Erythroblast (primary cell): ENCODE measurements around the gene TNNT2.

Experiments
- DNase-seq, 2 experiments: peaks; one replicate each; lab custom pipeline; 2025; lab: John Stamatoyannopoulos, UW
- GATA1 ChIP-seq: IDR thresholded peaks from 2 replicates; pipeline ENCODE4 v1.6.1; 2011; ENCODE audit warnings: low read depth, mild to moderate bottlenecking, control low read depth, low read length, moderate library complexity
- POLR2A ChIP-seq: IDR thresholded peaks from 2 replicates; pipeline ENCODE4 v1.6.1; 2011; ENCODE audit warnings: mild to moderate bottlenecking, low read length

Gene TNNT2

DNA sequence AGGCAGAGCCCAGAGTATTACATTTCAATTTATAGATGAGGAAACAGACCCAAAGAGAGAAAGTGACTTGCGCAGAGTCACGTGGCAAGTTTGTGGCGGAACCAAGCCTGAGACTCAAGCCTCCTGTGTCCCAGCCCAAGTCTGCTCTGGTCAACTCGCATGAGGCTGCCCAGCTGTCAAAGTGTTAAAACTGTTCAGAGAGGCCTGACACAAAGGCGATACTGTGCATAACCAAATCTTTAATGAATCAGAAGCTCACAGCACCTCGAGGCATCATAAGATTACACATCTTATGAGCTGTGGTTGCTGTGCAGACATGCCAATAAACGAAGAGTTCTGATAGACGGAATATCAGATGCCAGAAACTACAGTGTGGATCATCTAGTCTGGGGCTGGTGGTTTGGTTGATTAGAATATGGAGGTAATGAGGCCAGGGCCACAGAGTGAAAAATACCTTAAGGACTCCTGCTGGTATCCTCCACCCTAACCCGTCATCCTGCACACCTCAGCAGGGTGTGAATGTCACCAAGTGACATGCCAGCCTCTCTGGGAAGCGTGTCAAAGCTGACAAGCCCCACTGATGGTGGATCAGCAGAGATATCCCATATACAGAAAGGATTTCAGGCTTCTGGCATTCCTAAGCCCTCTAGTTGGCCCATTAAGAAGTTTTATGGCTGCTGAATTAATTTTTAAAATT is 42.2 kb downstream of the TNNT2 start:
- DNase-seq = no peak
- TF ChIP-seq POLR2A = no peak
- TF ChIP-seq GATA1 = no peak

DNA sequence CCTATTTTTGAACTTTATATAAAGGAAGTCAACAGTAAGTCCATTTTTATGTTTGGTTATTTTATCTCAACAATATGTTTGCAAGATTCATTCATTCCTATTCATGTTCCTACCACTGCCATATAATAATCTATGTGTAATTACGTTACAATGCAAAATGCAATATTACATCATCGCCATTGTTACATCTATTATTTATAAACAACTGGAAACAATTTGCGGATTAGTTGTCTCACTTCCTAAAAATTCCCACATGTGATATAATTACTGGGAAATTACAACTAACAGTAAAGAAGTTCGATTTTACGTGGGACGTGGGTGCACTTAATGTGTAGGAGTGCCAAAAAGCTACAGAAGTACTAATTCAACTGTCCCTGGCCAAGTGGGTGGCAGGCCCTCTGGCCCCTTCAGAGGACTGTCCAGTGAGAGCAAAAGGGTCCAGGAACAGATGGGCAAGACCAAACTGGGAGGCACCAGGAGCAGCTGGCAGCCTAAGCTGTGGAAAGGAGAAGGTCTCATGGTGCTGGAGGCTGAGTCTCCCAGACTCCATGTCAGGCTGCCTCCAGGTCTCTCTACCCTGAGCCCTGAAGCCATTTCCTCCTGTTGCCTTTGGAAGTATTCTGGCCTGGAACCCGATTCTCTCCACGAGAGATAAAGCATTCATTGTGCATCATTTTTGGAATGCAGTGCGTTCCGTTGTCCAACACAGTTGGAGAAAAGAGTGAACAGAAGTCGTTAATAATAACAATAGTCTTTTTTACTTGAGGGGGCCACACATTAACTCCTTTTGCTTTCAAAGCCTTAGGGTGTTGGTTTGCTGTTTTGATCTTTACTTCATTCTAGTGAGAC is 42.9 kb downstream of the TNNT2 start:
- DNase-seq = no peak
- TF ChIP-seq GATA1 (no peak), POLR2A (no peak)

DNA sequence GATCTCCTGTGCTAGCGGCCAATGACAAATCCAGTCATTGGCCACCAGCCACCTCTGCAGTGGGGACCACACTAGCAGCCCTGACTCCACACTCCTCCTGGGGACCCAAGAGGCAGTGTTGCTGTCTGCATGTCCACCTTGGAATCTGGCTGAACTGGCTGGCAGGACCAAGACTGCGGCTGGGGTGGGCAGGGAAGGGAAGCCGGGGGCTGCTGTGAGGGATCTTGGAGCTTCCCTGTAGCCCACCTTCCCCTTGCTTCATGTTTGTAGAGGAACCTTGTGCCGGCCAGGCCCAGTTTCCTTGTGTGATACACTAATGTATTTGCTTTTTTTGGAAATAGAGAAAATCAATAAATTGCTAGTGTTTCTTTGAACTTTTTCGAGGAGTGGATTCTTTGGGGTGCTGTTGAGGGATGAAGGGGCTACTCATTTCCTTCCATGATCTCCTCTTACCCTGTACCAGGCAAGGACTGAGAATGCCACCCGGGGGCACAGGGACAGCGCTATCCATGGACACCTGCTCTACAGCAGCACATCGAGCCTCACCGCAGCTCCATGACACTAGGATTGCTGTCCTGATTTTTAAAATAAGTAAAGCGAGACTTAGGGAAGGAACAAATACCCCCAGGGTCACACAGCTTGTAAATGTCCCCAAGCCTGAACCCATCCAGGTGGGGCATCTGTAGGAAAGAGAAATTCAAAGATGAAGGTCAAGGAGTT is 44.7 kb downstream of the TNNT2 start:
- no peak for DNase-seq
- TF ChIP-seq GATA1 (no peak), POLR2A (no peak)

- TF ChIP-seq POLR2A (no peak), GATA1 (no peak)
- no peak for DNase-seq
Observed at GRCh38 chr1:201332021-201332420, 45.5 kb downstream of the TNNT2 start.

- no peak for TF ChIP-seq POLR2A
- TF ChIP-seq GATA1 = no peak
- DNase-seq = no peak
Observed at GRCh38 chr1:201331166-201331565, 46.3 kb downstream of the TNNT2 start.

GRCh38 chr1:201330541-201330940 is 46.9 kb downstream of the TNNT2 start:
- TF ChIP-seq GATA1 (no peak), POLR2A (no peak)
- DNase-seq = no peak

DNA sequence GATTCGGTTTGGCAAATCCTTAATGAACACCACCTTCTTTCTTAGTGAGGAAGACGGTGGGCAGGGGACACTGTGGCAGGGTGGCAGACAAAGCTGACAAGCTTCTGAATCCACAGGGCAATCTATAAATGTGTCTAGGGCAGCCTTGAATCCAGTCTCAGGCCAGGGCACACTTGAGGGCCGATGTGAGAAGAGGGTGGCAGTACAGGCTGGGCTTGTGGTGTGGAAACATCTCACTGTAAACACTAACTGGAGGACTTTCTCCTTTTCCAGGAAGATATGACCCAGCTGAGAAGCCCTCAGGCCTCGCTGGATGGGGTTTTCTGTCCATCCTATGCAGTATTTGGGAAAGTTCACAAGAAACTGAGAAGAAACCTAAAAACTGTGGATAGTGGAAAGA is 47.7 kb downstream of the TNNT2 start:
- TF ChIP-seq GATA1 (no peak), POLR2A (no peak)
- no peak for DNase-seq

- DNase-seq = no peak
- TF ChIP-seq POLR2A (no peak), GATA1 (no peak)
Observed at GRCh38 chr1:201329286-201329685, 48.2 kb downstream of the TNNT2 start.

GRCh38 chr1:201328576-201328975 is 48.9 kb downstream of the TNNT2 start:
- no peak for DNase-seq
- no peak for TF ChIP-seq GATA1
- TF ChIP-seq POLR2A = no peak

- DNase-seq = no peak
- TF ChIP-seq GATA1 = no peak
- TF ChIP-seq POLR2A = no peak
Observed at GRCh38 chr1:201327687-201328240, 49.7 kb downstream of the TNNT2 start.

GRCh38 chr1:201326710-201327109 is 50.8 kb downstream of the TNNT2 start:
- DNase-seq = no peak
- no peak for TF ChIP-seq GATA1
- TF ChIP-seq POLR2A = no peak

DNA sequence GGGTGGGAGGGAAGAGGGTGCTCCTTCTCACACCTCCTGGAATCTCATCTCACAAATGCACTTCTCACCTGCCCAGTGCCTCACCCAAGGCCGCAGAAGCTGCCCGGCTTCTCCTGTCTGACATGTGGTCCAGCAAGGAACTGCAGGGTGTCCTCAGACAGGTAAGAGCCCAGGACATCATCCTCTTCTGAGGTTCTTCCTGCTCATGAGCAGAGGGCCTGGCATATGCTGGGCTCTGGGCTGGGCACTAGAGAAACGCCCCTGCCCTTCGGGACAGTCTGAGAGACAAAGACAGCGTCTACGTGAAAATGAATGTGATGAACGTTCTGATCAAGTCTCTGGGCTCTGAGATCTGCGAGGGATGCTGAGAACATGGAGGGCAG is 51.8 kb downstream of the TNNT2 start:
- no peak for DNase-seq
- TF ChIP-seq GATA1 (no peak), POLR2A (no peak)

- no peak for DNase-seq
- TF ChIP-seq GATA1 = no peak
- TF ChIP-seq POLR2A = no peak
Observed at GRCh38 chr1:201324821-201325677, 52.4 kb downstream of the TNNT2 start.
